NCI-H510A treated with DMSO at 0.1 percent for 48 hours (cell line): Measurements from ENCODE around the gene SEMA6A.

Experiments used
- DNase-seq: peaks from one replicate; lab custom pipeline; 2025; lab: John Stamatoyannopoulos, UW

The SEMA6A gene

DNA sequence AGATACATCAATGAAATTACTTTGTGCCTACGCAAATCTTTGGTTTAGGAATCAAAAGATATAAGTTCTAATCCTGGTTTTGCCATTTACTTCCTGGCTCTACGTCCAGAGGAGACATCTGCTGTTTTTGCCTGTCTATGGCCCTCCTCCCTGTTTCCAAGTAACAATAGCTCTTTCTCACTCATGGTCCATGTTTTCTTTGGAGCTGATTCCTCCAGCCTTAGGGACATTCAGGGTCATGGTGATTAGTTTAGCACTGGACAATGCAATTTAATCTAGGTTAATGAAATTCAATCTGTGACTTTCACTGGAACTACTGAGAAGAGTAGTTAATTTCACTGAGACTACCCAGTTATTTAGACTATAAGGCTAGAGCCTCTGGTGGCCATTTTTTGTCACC, 170.6 kb downstream of the SEMA6A start:
- DNase-seq: no peak

DNA sequence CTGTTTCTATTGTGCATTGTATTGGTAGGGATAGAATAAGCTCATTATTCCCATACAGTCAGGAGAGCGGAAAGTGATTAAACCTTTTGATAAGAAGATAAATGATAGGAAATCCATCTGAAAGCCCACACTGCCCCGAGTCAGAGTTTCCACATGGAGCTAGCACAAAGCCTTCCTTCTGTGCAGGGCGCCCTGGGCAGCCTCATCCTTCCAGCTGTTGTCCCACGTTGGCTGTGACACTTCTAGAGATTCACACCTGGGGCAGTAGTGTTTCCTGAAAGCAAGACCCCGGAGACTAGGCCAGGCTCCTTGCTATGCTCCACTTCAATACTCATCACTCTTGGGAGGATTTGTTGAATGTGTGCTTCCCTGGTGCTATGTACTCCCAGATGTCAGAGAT, 172.4 kb downstream of the SEMA6A start:
- no peak for DNase-seq

DNA sequence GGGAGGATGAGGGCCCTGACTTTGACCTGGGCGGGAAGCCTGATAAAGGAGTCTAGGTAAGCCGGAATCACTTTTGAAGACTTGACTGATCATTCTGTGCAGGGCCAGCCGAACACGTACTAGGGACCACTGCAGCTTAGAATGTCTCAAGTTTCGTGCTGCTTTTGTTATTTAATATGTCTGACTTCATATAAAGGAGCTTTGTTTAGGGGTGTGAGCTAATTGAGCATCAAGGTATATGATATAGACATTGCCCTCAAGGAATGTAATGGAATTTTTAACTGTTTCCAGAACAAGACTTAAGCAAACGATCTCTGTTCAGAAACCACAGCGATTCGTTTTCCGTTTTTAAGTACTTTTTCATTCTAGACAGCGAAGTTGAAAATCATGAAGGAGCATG, 173.0 kb downstream of the SEMA6A start:
- DNase-seq: no peak

DNA sequence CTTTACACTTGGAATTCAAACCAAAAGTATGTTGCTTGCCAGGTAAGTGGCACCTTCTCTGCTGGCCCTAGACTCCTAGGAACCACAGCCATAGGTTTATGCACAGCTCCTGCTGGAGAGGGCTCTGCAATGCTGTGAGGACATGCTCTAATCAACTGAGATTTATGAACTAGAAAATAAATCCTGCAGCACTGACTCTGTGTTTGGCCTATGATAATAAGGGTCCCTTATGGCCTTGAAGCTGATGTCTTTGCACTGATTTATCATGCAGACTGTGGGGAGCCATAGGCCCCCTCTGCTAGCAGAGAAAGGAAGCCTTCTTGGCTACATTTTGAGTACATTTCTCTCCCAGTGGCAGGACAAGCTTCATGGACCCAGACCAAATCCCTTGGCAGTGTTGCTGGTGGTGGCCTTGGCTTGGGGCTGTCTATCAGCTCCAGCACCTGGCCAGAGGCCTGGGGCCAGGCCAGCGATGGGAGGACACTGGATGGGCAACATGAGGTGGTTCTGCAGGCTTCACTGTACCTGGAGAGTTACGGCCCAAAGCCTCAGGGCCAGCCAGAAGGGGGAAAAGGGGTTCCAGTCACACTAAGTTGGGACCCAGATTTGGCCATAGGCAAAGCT, 178.0 kb downstream of the SEMA6A start:
- DNase-seq: no peak

DNA sequence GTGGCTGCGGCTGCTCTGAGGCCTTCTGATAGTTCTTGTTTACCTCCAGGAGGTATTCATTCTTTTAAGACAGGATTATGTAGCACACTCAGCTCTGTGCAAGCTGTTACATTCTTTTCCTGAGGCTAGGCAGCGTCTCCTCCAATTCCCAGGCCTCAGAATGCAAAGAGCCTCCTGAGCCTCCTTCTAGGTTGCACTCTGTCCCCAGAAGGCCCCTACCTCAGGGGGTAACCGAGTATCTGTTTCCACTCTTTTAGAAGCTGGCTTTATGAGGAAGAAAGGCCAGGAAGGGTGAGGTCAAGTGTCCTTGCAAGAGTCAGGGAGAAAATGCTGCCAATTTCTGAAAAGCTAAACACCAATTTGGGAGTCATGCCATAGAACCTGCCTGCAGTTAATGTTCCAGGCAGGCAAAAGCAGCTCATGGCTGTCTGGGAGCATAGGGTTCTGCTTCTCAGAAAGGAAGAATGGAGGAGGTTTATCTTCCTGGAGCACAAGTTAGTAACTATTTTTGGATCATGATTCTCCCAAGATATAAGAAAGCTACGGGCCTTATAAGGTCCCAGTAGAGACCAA, 178.9 kb downstream of the SEMA6A start:
- no peak for DNase-seq

DNA sequence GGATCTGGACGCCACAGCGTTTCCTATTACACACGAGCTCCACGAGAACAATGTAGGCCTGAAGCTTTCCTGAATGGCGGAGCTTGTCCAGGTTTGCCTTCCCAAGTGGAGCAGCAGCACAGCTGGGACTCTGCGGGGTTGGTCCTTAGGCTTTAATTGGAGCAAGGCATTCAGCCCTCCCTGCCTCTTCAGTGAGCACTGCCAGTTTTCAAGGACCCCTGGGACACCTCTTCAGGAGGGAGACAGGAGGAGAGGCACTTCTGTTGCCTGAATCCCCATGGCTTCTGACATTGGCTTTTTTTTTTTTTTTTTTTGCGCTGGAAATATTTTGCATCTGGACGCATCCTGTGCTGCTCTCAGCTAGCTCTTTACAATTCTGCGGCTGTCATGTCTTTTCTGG, 179.4 kb downstream of the SEMA6A start:
- peak; percentile 48 for DNase-seq

DNA sequence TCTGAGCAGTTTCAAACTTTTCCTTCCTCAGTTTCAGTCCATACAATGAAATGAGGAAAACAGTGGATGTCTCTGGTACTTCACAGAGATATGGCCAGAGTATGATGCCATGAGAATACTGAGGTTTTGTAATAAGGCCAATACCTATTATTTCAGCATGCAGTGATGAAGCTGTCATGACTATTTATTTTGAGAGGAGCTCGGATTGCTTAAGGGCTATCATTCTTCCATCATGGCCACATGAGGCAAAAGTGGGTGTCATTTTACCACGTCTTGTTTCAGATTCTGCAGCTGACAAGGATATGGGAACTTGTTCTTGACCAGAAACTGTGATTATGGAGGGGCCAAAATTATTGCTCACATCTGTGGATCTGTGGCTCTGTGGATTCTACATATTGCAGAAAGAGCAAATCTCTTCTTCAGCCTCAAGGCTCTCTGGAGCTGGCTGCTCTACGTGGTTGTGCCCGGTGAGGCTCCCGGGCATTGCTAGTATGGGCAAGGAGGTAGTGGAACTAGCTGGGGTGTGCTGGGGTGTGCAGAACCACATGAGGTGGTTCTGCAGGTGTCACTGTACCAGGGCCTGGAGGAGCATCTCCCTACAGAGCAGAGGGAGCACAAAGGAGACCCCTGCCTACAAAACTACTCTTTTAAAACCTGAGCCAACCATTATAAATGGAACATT, 180.3 kb downstream of the SEMA6A start:
- DNase-seq: peak; percentile 10
